RWPE1 (cell line): ENCODE data around the gene ZNF653.
"Not testable (repeated sequence)": the region's sequence is repeated elsewhere in the genome, so short reads cannot be mapped to it uniquely, and the experiment has no call there.

ENCODE experiments used
- CTCF ChIA-PET: fragments of 350-600 bp; sonication (Branson Sonifier 250); formaldehyde crosslinking; extraction: SDS; loops from one replicate; lab custom pipeline; 2021; lab: Yijun Ruan, JAX
- POLR2A ChIA-PET: fragments of 400-600 bp; formaldehyde crosslinking; extraction: SDS; loops from one replicate; lab custom pipeline; 2020; ENCODE audit warnings: antibody characterized with exemption; ENCODE audit not compliant: low non-redundant PET; lab: Yijun Ruan, JAX
- DNase-seq: peaks from one replicate; pipeline ENCODE4 v3.0.0; 2012; ENCODE audit warnings: low spot score
- H3K27ac ChIP-seq: fragments of 450-650 bp; 2 replicates; pipeline ENCODE4 v1.5.1; 2017
- CTCF ChIP-seq: fragments of 450-650 bp; conservative IDR thresholded peaks from 2 replicates; pipeline ENCODE4 v1.5.1; 2017; ENCODE audit warnings: low read depth, mild to moderate bottlenecking

The ZNF653 gene

DNA sequence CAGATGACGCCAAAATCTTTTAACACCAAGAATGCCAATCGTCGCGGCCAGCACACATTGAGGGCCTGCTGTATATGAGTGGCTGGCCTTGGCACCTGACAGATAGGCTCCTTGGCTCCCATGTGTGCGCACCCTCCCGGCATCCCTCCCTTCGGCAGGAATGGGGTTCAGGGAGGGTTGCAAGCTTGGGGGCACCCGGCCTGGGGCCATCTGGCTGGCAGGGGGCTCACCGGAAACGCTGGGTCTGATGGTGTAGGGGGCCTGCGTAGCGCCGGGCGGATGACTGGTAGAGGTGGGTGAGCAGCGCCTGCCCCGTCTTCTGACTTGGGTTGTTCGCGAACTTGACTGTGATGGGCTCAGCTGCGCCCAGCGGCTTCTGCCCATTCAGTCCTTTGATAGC is 47.8 kb downstream of the ZNF653 start:
- ChIA-PET CTCF (no interaction called here), POLR2A (no interaction called here)
- TF ChIP-seq CTCF: no peak
- DNase-seq: no peak
- no peak overlapping the region for H3K27ac ChIP-seq

DNA sequence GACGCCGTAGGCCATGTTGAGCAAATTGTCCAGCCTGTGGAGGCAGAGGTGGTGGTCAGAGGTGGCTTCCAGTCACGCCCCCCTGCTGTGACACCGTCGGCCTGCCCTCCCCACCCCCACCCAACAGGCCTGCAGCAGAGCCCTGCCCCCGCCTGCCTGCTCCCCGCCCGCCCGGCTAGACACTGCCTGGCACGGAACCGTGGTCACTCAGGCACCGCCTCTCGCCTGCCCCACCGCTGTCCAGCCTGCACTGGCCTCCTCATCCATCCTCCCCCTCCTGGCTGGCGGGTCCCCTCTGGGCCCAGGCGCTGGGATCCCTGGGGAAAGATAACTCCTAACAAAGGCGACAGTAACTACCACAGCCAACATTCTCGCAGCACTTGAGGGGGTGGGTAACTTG is 48.5 kb downstream of the ZNF653 start:
- POLR2A ChIA-PET: no interaction called here
- CTCF ChIA-PET: no interaction called here

DNA sequence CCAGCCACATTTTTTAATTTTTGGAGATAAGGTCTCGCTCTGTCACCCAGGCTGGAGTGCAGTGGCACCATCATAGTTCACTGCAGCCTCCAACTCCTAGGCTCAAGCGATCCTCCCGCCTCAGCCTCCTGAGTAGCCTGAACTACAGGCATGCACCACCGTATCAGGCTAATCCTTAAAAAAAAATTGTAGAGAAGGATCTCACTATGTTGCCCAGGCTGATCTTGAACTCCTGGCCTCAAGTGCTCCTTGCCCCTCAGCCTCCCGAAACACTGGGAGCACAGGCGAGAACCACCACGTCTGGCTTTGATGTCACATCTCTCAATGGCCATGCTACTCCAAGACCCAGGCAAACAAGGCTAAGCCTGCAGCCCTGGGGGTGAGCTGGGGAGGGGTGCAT is 49.0 kb downstream of the ZNF653 start:
- no peak for DNase-seq
- H3K27ac ChIP-seq: no peak overlapping the region; the same call in 1 of the 2 replicates
- no peak for TF ChIP-seq CTCF
- ChIA-PET POLR2A (no interaction called here), CTCF (no interaction called here)

More for the DNA sequence above, 48.5 kb downstream of the ZNF653 start:
- no peak for DNase-seq
- no peak for TF ChIP-seq CTCF
- H3K27ac ChIP-seq: no peak overlapping the region

DNA sequence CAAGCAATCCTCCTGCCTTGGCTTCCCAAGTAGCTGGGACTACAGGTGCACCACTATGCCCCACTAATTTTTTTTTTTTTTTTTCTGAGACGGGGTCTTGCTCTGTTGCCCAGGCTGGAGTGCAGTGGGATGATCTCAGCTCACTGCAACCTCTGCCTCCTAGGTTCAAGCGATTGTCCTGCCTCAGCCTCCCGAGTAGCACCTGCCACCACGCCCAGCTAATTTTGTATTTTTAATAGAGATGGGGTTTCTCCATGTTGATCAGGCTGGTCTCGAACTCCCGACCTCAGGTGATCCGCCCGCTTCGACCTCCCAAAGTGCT is 50.4 kb downstream of the ZNF653 start:
- H3K27ac ChIP-seq, DNase-seq: not testable (repeated sequence)
- ChIA-PET POLR2A (interaction anchor here (0.6 kb wide), 1 partner anchor 22 kb away, joined by 5 read pairs; no protein-coding TSS in a partner anchor), CTCF (interaction anchor here (0.7 to 1.1 kb wide), 2 partner anchors 27 to 74 kb away, joined by 3 to 5 read pairs; no protein-coding TSS in a partner anchor)

DNA sequence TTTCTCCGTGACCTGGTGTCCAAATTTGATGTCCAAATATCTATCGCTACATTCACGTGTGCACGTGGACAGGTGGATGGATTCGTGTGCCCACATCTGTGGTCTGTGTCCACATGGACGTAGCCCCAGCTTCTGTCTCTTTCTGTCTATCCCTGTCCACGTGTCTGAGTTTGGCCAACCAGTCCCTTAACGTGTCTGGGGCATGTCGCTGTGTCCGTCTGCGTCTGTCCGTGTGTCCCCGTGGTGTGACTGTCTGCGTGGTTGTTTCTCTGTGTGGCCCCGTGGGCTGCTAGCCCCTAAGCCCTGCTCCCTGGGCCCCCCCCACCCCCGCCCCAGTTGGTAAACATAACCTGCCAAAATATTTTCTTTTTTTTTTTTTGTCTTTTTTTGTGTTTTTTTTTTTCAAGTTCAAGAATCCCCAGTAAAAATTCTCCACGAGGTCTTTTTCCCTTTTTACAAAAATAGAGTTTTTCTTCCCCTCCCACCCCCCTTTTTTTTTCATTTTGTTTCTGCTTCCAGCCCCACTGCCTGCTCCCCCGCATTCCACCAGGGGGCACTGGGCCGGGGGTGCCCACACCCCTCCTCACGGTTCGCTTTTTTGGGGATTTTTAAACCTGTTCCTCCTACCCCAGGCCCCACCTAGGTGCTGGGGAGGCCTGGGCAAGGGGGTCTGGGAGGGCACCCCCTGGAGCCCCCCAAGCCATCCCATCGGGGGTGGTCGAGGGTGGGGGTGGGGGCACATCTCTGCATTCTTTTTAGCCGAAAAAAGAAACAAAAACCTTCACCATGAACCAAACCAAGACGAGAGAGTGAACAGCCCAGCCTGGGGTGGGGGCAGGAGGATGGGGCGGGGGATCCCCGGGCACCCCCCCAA is 51.9 kb downstream of the ZNF653 start:
- ChIA-PET CTCF (no interaction called here), POLR2A (no interaction called here)
- TF ChIP-seq CTCF: peak; percentile 30
- no peak for DNase-seq
- no peak overlapping the region for H3K27ac ChIP-seq

GRCh38 chr19:11452620-11453310 is 52.9 kb downstream of the ZNF653 start:
- ChIA-PET CTCF (interaction anchor here (0.6 kb wide), 1 partner anchor 327 kb away, joined by 3 read pairs; no protein-coding TSS in a partner anchor), POLR2A (no interaction called here)
- no peak overlapping the region for H3K27ac ChIP-seq
- TF ChIP-seq CTCF: no peak
- no peak for DNase-seq
